ENCODE measurements around the gene COX6A1.

DNA sequence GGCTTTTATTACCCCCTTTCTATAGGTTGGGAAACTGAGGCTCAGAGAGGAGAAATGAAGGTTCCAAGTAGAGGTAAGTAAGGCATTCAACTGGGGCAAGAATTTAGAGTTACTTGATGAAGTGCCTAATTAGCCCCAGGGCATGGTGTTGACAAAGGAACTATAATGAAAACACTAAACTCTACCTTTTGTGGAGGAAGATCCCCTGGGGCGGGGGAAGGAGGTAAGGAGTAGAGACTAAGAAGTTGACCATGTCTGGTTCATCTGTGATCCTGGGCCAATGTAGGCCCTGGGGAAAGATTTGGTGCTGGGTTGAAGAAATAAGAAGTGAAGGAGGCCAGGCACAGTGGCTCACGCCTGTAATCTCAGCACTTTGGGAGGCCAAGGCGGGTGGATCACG lies 16.2 kb upstream of the COX6A1 start:
- no peak for TF ChIP-seq EZH2phosphoT487 (IDR thresholded peaks at IDR 0.05; ENCODE audit: borderline replicate concordance, low read length)
- TF ChIP-seq, protein P1, sequence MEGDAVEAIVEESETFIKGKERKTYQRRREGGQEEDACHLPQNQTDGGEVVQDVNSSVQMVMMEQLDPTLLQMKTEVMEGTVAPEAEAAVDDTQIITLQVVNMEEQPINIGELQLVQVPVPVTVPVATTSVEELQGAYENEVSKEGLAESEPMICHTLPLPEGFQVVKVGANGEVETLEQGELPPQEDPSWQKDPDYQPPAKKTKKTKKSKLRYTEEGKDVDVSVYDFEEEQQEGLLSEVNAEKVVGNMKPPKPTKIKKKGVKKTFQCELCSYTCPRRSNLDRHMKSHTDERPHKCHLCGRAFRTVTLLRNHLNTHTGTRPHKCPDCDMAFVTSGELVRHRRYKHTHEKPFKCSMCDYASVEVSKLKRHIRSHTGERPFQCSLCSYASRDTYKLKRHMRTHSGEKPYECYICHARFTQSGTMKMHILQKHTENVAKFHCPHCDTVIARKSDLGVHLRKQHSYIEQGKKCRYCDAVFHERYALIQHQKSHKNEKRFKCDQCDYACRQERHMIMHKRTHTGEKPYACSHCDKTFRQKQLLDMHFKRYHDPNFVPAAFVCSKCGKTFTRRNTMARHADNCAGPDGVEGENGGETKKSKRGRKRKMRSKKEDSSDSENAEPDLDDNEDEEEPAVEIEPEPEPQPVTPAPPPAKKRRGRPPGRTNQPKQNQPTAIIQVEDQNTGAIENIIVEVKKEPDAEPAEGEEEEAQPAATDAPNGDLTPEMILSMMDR (conservative IDR thresholded peaks at IDR 0.05; ENCODE audit: low read depth, low read length): no peak

All from PC-3 (cell line).